Bronchial epithelial cell (primary cell): Measurements from ENCODE around the gene TNS3. TPM values are rescaled to one million over a fixed set of nuclear protein-coding genes. Genes with fewer than 3 reads are reported as not detected.

Experiments
- DNase-seq: peaks from one replicate; pipeline ENCODE4 v3.0.0-alpha.2; 2010; ENCODE audit warnings: low read depth
- FAIRE-seq: peaks from 2 replicates; lab custom pipeline; 2011; peaks lifted over from hg19 to GRCh38; lab: Jason Lieb, UNC
- H3K27me3 ChIP-seq: 2 replicates; pipeline ENCODE4 v1.5.1; 2011; ENCODE audit warnings: low read length; ENCODE audit not compliant: control insufficient read depth, insufficient read depth
- H3K36me3 ChIP-seq: 2 replicates; pipeline ENCODE4 v1.5.1; 2011; ENCODE audit warnings: low read length; ENCODE audit not compliant: control insufficient read depth, insufficient read depth
- H3K4me3 ChIP-seq: 2 replicates; pipeline ENCODE4 v1.5.1; 2011; ENCODE audit warnings: mild to moderate bottlenecking, low read depth, low read length, control low read depth
- CTCF ChIP-seq: IDR thresholded peaks from 2 replicates; pipeline ENCODE4 v1.5.1; 2011; ENCODE audit warnings: mild to moderate bottlenecking, moderate library complexity, low read length, control low read depth, inconsistent platforms; ENCODE audit not compliant: insufficient read depth, severe bottlenecking
- total RNA-seq: library from RNA; depleted of rRNA; stranded (reverse); fragments of >200 nt; gene quantifications from 2 replicates; pipeline ENCODE4 v1.2.1, GENCODE V29; 2014

TNS3 gene
- total RNA-seq, 1 donor from 2014 or later, result 2.6 TPM

- DNase-seq (no peak), FAIRE-seq (no peak)
- Histone ChIP-seq H3K36me3 (peaks cover 2% of the 10 kb centered on the region), H3K4me3 (no peak overlapping the region), H3K27me3 (no peaks in the 10 kb centered on the region)
- no peak for TF ChIP-seq CTCF
Measured at GRCh38 chr7:47311891-47312290, 270.0 kb downstream of the TNS3 start.

- FAIRE-seq, result no peak
- no peaks in the 10 kb centered on the region for H3K27me3 ChIP-seq
Measured at GRCh38 chr7:47310020-47310419, 271.9 kb downstream of the TNS3 start.

GRCh38 chr7:47308808-47309207 is 273.1 kb downstream of the TNS3 start:
- no peaks in the 10 kb centered on the region for H3K27me3 ChIP-seq
- TF ChIP-seq CTCF, result no peak
- H3K4me3 ChIP-seq, result no peak overlapping the region
- peaks cover 4% of the 10 kb centered on the region for H3K36me3 ChIP-seq
- DNase-seq (no peak), FAIRE-seq (peak; percentile 40)

More at GRCh38 chr7:47310020-47310419, 271.9 kb downstream of the TNS3 start:
- DNase-seq, result no peak
- TF ChIP-seq CTCF, result no peak
- Histone ChIP-seq H3K4me3 (no peak overlapping the region), H3K36me3 (peaks cover 4% of the 10 kb centered on the region)

GRCh38 chr7:47307311-47307710 is 274.6 kb downstream of the TNS3 start:
- TF ChIP-seq CTCF, result no peak
- FAIRE-seq (no peak), DNase-seq (no peak)
- Histone ChIP-seq H3K27me3 (no peaks in the 10 kb centered on the region), H3K36me3 (peaks cover 3% of the 10 kb centered on the region), H3K4me3 (no peak overlapping the region)

- FAIRE-seq (no peak), DNase-seq (no peak)
- no peak for TF ChIP-seq CTCF
- no peak overlapping the region for H3K4me3 ChIP-seq
- peaks cover 4% of the 10 kb centered on the region for H3K36me3 ChIP-seq
- no peaks in the 10 kb centered on the region for H3K27me3 ChIP-seq
Measured at GRCh38 chr7:47304727-47305719, 276.9 kb downstream of the TNS3 start.
